ENCODE data around the gene TBC1D22A. TPM values are rescaled to one million over a fixed set of nuclear protein-coding genes. Genes with fewer than 3 reads are reported as not detected.

Gene TBC1D22A
- total RNA-seq, 2 donors from 2014 or later, result 28.9 to 31.3 TPM

DNA sequence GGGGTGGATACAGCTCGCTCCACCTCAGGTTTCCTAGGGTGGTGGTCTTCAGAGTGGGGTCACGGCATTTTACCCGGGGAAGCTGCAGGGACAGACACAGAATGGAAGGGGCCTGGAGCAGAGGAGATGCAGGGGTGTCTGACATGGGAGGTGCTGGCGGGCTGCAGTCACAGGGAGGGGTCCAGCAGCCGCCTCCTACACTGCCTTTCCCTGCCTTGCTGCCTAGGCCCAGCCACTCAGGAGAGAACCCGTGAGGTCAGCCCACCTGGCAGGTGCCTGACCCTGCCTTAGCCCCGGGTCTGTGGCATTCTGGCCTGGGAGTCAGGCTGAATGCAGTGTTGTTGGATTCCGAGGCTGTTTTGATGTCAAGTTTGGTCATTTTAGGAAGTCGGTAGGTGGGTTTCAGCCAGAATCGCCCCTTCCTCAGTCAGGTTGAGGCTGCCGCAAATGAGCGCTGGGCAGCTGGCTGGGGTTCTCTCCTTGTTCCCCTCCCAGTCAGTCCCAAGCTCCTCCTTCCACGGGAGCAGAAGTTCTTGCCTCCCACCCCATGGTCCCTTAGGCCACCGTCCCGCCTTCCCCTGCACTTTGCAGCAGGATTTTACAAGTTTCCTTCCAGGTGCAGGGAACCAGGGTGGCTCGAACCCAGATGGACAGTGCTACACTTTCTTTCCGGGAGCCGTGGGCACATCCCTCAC is 294.5 kb downstream of the TBC1D22A start:
- DNase-seq (ENCODE audit: low spot score), result no peak
- ATAC-seq (ENCODE audit: insufficient number of reproducible peaks, low FRiP score, low read depth), result no peak
- peaks cover 4% of the 10 kb centered on the region for H3K36me3 ChIP-seq
- H3K27me3 ChIP-seq (replicated peaks; ENCODE audit: insufficient read depth), result no peaks in the 10 kb centered on the region
- no peaks in the 10 kb centered on the region for H3K4me1 ChIP-seq (ENCODE audit: control insufficient read depth in 1 of 2, low read depth in 2 of 2)
- no peak overlapping the region for H3K4me3 ChIP-seq
- no peak for TF ChIP-seq CTCF (IDR thresholded peaks at IDR 0.05)
- no peaks in the 10 kb centered on the region for H3K9me3 ChIP-seq
- H3K27ac ChIP-seq, result no peak overlapping the region

DNA sequence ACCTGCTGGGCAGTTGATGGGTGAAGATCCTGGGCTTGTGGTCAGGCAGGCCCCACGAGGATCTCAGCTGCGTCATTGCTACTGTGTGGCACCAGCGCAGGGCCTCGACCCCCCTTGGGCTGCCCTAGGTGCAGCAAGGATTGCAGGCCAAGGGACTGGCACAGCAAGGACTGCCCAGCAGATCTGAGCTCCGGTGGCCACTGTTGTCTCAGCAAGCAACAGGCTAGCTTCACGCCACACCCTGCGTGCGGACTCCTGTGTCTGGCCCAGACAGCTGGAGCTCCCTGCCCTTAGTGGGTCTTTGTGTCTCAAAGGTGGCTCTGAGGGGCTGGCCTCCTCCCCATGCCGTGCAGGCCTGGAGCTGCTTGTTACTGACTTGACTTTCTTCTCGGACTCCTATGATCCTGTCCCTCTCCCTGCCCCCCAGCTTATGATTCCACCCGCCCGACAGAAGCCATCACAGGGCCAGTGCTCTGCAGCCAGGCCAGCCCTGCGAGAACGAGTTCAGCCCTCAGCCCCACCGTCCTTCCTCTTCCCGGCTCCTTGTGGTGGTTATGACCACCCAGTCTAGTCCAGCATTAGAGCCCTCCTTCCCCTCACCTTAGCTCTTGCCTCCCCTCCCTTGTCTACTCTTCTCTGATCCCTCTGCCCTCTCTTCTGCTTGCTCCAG is 295.6 kb downstream of the TBC1D22A start:
- no peak for ATAC-seq (ENCODE audit: insufficient number of reproducible peaks, low FRiP score, low read depth)

GRCh38 chr22:47059076-47059475 is 296.6 kb downstream of the TBC1D22A start:
- H3K36me3 ChIP-seq, result peaks cover 4% of the 10 kb centered on the region
- no peaks in the 10 kb centered on the region for H3K4me1 ChIP-seq (ENCODE audit: control insufficient read depth in 1 of 2, low read depth in 2 of 2)
- no peak for ATAC-seq (ENCODE audit: insufficient number of reproducible peaks, low FRiP score, low read depth)
- H3K27me3 ChIP-seq (replicated peaks; ENCODE audit: insufficient read depth), result no peaks in the 10 kb centered on the region
- H3K9me3 ChIP-seq, result no peaks in the 10 kb centered on the region
- no peak overlapping the region for H3K4me3 ChIP-seq
- TF ChIP-seq CTCF (IDR thresholded peaks at IDR 0.05), result no peak
- H3K27ac ChIP-seq, result no peak overlapping the region
- no peak for DNase-seq (ENCODE audit: low spot score)

More for the DNA sequence above, 295.6 kb downstream of the TBC1D22A start:
- Histone ChIP-seq H3K4me3 (no peak overlapping the region), H3K27me3 (replicated peaks; ENCODE audit: insufficient read depth) (no peaks in the 10 kb centered on the region), H3K4me1 (ENCODE audit: control insufficient read depth in 1 of 2, low read depth in 2 of 2) (no peaks in the 10 kb centered on the region), H3K36me3 (peaks cover 4% of the 10 kb centered on the region), H3K9me3 (no peaks in the 10 kb centered on the region), H3K27ac (no peak overlapping the region)
- TF ChIP-seq CTCF (IDR thresholded peaks at IDR 0.05), result no peak
- no peak for DNase-seq (ENCODE audit: low spot score)

DNA sequence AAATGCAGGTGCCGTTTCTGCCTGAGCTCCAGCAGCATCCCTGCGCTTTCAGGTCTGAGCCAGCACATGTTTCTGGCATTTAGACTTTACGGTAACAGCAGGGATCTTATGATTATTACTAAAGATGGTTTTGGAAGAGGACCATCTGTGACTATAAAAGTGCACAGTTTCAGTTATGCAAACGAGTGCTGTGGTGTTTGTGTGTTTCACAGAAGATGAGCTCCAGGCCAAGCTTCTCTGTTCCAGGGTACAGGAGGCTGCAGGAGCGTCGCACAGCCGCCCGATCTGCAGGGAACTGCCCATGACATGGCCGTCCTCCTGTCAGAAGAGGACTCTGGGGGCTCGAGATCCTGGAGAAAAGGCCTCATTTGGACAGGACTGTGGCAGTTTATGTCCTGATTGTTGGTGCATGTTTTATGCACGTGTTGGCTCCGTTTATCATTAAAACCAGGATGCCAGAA is 297.3 kb downstream of the TBC1D22A start:
- peaks cover 4% of the 10 kb centered on the region for H3K36me3 ChIP-seq
- TF ChIP-seq CTCF (IDR thresholded peaks at IDR 0.05), result no peak
- no peaks in the 10 kb centered on the region for H3K4me1 ChIP-seq (ENCODE audit: control insufficient read depth in 1 of 2, low read depth in 2 of 2)
- no peak for ATAC-seq (ENCODE audit: insufficient number of reproducible peaks, low FRiP score, low read depth)
- no peak overlapping the region for H3K4me3 ChIP-seq
- no peak for DNase-seq (ENCODE audit: low spot score)
- no peaks in the 10 kb centered on the region for H3K27me3 ChIP-seq (replicated peaks; ENCODE audit: insufficient read depth)
- H3K9me3 ChIP-seq, result no peaks in the 10 kb centered on the region
- H3K27ac ChIP-seq, result no peak overlapping the region

DNA sequence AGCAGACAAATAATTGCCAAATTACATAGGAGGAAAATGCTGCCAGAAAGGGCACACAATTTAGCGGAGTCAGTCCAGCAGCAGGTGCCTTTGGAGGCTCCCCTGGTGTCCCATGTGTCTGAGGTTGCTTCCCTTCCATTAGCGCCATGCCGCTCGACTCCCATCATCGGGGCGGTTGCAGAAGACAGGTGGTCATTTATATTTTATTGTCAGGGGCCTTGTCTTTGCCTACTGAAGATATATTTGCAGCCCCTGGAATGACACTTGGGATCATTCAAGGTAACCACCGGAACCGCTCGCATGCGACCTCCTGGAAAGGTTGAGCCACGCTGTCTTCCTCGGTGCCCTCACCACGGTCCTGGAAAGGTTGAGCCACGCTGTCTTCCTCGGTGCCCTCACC is 298.3 kb downstream of the TBC1D22A start:
- ATAC-seq (ENCODE audit: insufficient number of reproducible peaks, low FRiP score, low read depth) (no peak), DNase-seq (ENCODE audit: low spot score) (no peak)
- TF ChIP-seq CTCF (IDR thresholded peaks at IDR 0.05), result no peak
- Histone ChIP-seq H3K27ac (no peak overlapping the region), H3K4me3 (no peak overlapping the region), H3K4me1 (ENCODE audit: control insufficient read depth in 1 of 2, low read depth in 2 of 2) (no peaks in the 10 kb centered on the region), H3K27me3 (replicated peaks; ENCODE audit: insufficient read depth) (no peaks in the 10 kb centered on the region), H3K9me3 (no peaks in the 10 kb centered on the region), H3K36me3 (peaks cover 4% of the 10 kb centered on the region)
